HG02840 (cell line): ENCODE measurements around the gene GHDC.
"Not testable (repeated sequence)": the region's sequence is repeated elsewhere in the genome, so short reads cannot be mapped to it uniquely, and the experiment has no call there.

Experiments
- ATAC-seq: cut with Tn5 transposase; IDR thresholded peaks from one replicate; pipeline ENCODE4 v1.9.1; 2021; ENCODE audit warnings: mild to moderate bottlenecking, moderate library complexity, moderate number of reproducible peaks; ENCODE audit not compliant: unreplicated experiment, low FRiP score

GHDC gene

GRCh38 chr17:42193969-42194899 is at the start of gene GHDC:
Gene GHDC, minus strand, starts transcription at chr17:42194494. Its CDS starts 913 bp downstream, at chr17:42193581.
- peak; percentile 75 for ATAC-seq

GRCh38 chr17:42243493-42243982 is 49.2 kb upstream of the GHDC start:
- no peak for ATAC-seq

GRCh38 chr17:42241871-42242270 is 47.6 kb upstream of the GHDC start:
- ATAC-seq, result no peak

- not testable (repeated sequence) for ATAC-seq
Observed at GRCh38 chr17:42240863-42241262, 46.6 kb upstream of the GHDC start.

- no peak for ATAC-seq
Observed at GRCh38 chr17:42240201-42240600, 45.9 kb upstream of the GHDC start.

GRCh38 chr17:42239576-42239975 is 45.3 kb upstream of the GHDC start:
- ATAC-seq, result not testable (repeated sequence)

- ATAC-seq, result no peak
Observed at GRCh38 chr17:42236760-42237159, 42.5 kb upstream of the GHDC start.

- ATAC-seq, result no peak
Observed at GRCh38 chr17:42233994-42234393, 39.7 kb upstream of the GHDC start.

GRCh38 chr17:42233156-42233555 is 38.9 kb upstream of the GHDC start:
- ATAC-seq, result no peak

GRCh38 chr17:42230225-42230624 is 35.9 kb upstream of the GHDC start:
- ATAC-seq, result no peak

GRCh38 chr17:42227849-42228700 is 33.8 kb upstream of the GHDC start:
- no peak for ATAC-seq

GRCh38 chr17:42225646-42226045 is 31.4 kb upstream of the GHDC start:
- ATAC-seq, result no peak

GRCh38 chr17:42224651-42225050 is 30.4 kb upstream of the GHDC start:
- no peak for ATAC-seq

GRCh38 chr17:42221886-42222745 is 27.8 kb upstream of the GHDC start:
- ATAC-seq, result no peak

GRCh38 chr17:42219280-42219679 is 25.0 kb upstream of the GHDC start:
- ATAC-seq, result not testable (repeated sequence)

GRCh38 chr17:42214156-42214555 is 19.9 kb upstream of the GHDC start:
- no peak for ATAC-seq

GRCh38 chr17:42212382-42212781 is 18.1 kb upstream of the GHDC start:
- ATAC-seq, result no peak

GRCh38 chr17:42211921-42212341 is 17.6 kb upstream of the GHDC start:
- not testable (repeated sequence) for ATAC-seq

- ATAC-seq, result no peak
Observed at GRCh38 chr17:42210046-42210445, 15.8 kb upstream of the GHDC start.

- ATAC-seq, result not testable (repeated sequence)
Observed at GRCh38 chr17:42206153-42206612, 11.9 kb upstream of the GHDC start.
